Ishikawa (cell line): ENCODE results near the gene RUFY3.

Experiments used
- CEBPB ChIP-seq: IDR thresholded peaks from 2 replicates; pipeline ENCODE4 v1.6.1; 2012
- CREB1 ChIP-seq: IDR thresholded peaks from 2 replicates; pipeline ENCODE4 v1.6.1; 2012; ENCODE audit warnings: low read depth
- EGR1 ChIP-seq: IDR thresholded peaks from 2 replicates; pipeline ENCODE4 v1.6.1; 2012
- EP300 ChIP-seq: IDR thresholded peaks from 2 replicates; pipeline ENCODE4 v1.6.1; 2012; ENCODE audit warnings: borderline replicate concordance
- FOXM1 ChIP-seq: IDR thresholded peaks from 2 replicates; pipeline ENCODE4 v1.6.1; 2012; ENCODE audit warnings: low read depth, borderline replicate concordance
- MAX ChIP-seq: IDR thresholded peaks from 2 replicates; pipeline ENCODE4 v1.6.1; 2012
- NFIC ChIP-seq: IDR thresholded peaks from 2 replicates; pipeline ENCODE4 v1.6.1; 2012
- RAD21 ChIP-seq: IDR thresholded peaks from 2 replicates; pipeline ENCODE4 v1.6.1; 2012; ENCODE audit warnings: low read depth
- REST ChIP-seq: IDR thresholded peaks from 2 replicates; pipeline ENCODE4 v1.6.1; 2012; ENCODE audit warnings: low read depth, mild to moderate bottlenecking
- TAF1 ChIP-seq: IDR thresholded peaks from 2 replicates; pipeline ENCODE4 v1.6.1; 2012; ENCODE audit warnings: low read depth, mild to moderate bottlenecking
- TEAD4 ChIP-seq: IDR thresholded peaks from 2 replicates; pipeline ENCODE4 v1.6.1; 2012
- USF1 ChIP-seq: IDR thresholded peaks from 2 replicates; pipeline ENCODE4 v1.6.1; 2012
- YY1 ChIP-seq: IDR thresholded peaks from 2 replicates; pipeline ENCODE4 v1.6.1; 2012; ENCODE audit warnings: low read depth
- ZBTB7A ChIP-seq: IDR thresholded peaks from 2 replicates; pipeline ENCODE4 v1.6.1; 2012; ENCODE audit warnings: low read depth

- TF ChIP-seq TAF1 (no peak), CREB1 (no peak), NFIC (no peak), MAX (no peak), REST (no peak), EP300 (no peak), FOXM1 (no peak), YY1 (no peak), CEBPB (no peak), EGR1 (no peak), TEAD4 (no peak), ZBTB7A (no peak), RAD21 (no peak), USF1 (no peak)
Observed at GRCh38 chr4:70714079-70714887, 7.5 kb upstream of the RUFY3 start.
